HG02943 (cell line): Measurements from ENCODE around the gene NEFH.

Experiments
- ATAC-seq: cut with Tn5 transposase; IDR thresholded peaks from one replicate; pipeline ENCODE4 v1.9.1; 2021; ENCODE audit warnings: mild to moderate bottlenecking, low read depth, moderate library complexity; ENCODE audit not compliant: unreplicated experiment

Gene NEFH

DNA sequence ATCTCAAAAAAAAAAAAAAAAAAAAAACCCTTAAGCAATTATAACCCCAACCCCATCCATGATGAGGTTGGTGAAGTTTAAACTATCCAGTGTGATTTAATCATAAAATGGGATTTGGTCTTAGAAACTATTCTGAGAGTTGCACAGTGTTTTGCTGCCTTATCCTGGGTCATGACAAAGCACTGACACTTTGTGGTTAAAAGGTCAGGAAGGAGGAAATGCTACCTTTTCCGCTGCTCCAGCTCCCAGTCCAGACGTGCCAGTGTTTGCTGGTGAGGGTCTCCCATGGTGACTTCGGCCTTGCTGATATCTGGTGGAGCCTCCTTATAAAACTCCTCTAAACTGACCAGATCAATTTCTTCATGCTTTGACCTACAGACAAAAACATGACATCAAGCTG, 59.1 kb downstream of the NEFH start:
- no peak for ATAC-seq
